ENCODE measurements around the gene ATP8B4. TPM values are rescaled to one million over a fixed set of nuclear protein-coding genes. Genes with fewer than 3 reads are reported as not detected.
A peak's percentile ranks its signal among the peaks of the same experiment; 100 is the strongest.

The ATP8B4 gene
- total and polyA plus RNA-seq, 10 of the 15 experiments (the other 5 are each of a cell fraction or from before 2014, with no cell fraction given) = 0.02 to 0.94 (median 0.19) TPM

DNA sequence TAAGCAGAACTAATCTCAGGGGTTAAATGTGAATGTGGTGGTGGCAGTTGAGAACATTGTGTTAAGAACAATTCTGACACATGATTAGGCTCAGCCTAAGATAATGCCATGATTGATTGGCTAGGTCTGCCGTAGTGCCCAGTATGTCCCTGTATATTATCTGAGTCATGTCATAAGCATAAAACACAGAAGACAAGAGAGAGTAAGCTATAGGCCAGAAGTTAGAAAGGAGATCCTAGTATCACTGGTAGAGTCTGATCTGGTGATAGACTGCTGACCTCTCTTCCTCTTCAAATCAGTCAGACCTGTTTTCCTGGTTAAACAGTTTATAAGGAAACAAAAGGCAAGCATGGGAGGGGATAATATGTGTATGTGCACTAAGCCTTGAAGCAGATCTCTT, 30.1 kb upstream of the ATP8B4 start:
- TF ChIP-seq, protein P1, sequence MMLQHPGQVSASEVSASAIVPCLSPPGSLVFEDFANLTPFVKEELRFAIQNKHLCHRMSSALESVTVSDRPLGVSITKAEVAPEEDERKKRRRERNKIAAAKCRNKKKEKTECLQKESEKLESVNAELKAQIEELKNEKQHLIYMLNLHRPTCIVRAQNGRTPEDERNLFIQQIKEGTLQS (IDR thresholded peaks at IDR 0.05; ENCODE audit: borderline replicate concordance, extremely low read depth, low read depth, low read length) = no peak
- TF ChIP-seq MTA2 (IDR thresholded peaks at IDR 0.05; ENCODE audit: low read depth) = no peak
- TF ChIP-seq NR2C1 (IDR thresholded peaks at IDR 0.05) = no peak
- TF ChIP-seq, protein P2, sequence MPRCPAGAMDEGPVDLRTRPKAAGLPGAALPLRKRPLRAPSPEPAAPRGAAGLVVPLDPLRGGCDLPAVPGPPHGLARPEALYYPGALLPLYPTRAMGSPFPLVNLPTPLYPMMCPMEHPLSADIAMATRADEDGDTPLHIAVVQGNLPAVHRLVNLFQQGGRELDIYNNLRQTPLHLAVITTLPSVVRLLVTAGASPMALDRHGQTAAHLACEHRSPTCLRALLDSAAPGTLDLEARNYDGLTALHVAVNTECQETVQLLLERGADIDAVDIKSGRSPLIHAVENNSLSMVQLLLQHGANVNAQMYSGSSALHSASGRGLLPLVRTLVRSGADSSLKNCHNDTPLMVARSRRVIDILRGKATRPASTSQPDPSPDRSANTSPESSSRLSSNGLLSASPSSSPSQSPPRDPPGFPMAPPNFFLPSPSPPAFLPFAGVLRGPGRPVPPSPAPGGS (IDR thresholded peaks at IDR 0.05; ENCODE audit: borderline replicate concordance, insufficient read depth, low read depth, low read length, poor library complexity, severe bottlenecking) = no peak
- TF ChIP-seq, protein P3, sequence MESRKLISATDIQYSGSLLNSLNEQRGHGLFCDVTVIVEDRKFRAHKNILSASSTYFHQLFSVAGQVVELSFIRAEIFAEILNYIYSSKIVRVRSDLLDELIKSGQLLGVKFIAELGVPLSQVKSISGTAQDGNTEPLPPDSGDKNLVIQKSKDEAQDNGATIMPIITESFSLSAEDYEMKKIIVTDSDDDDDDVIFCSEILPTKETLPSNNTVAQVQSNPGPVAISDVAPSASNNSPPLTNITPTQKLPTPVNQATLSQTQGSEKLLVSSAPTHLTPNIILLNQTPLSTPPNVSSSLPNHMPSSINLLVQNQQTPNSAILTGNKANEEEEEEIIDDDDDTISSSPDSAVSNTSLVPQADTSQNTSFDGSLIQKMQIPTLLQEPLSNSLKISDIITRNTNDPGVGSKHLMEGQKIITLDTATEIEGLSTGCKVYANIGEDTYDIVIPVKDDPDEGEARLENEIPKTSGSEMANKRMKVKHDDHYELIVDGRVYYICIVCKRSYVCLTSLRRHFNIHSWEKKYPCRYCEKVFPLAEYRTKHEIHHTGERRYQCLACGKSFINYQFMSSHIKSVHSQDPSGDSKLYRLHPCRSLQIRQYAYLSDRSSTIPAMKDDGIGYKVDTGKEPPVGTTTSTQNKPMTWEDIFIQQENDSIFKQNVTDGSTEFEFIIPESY (IDR thresholded peaks at IDR 0.05) = no peak
- no peak for TF ChIP-seq NR2F1 (conservative IDR thresholded peaks at IDR 0.05)
- TF ChIP-seq KLF5 (IDR thresholded peaks at IDR 0.05; ENCODE audit: partially characterized antibody) = no peak
- no peak for TF ChIP-seq BHLHE40 (IDR thresholded peaks at IDR 0.05; ENCODE audit: borderline replicate concordance in 1 of 2, low read depth in 2 of 2, low read length in 1 of 2)
- TF ChIP-seq FOXM1 (IDR thresholded peaks at IDR 0.05; ENCODE audit: low read depth, low read length) = no peak
- no peak for TF ChIP-seq HDAC2 (IDR thresholded peaks at IDR 0.05)
- no peak for TF ChIP-seq HCFC1 (IDR thresholded peaks at IDR 0.05; ENCODE audit: low read length)
- no peak for TF ChIP-seq MTA3 (IDR thresholded peaks at IDR 0.05; ENCODE audit: borderline replicate concordance, low read length)
- TF ChIP-seq CREM (IDR thresholded peaks at IDR 0.05; ENCODE audit: low read depth) = no peak
- no peak for TF ChIP-seq RELA (IDR thresholded peaks at IDR 0.05; ENCODE audit: borderline replicate concordance, partially characterized antibody)
- Histone ChIP-seq H3K9ac (ENCODE audit: control insufficient read depth, insufficient read depth, low read length) (no peak overlapping the region), H3K4me2 (ENCODE audit: control insufficient read depth, insufficient read depth) (no peak overlapping the region), H3K27ac (ENCODE audit: control insufficient read depth, insufficient read depth) (no peak overlapping the region), H2AFZ (ENCODE audit: control insufficient read depth, low read depth, low read length) (no peak overlapping the region), H3K36me3 (ENCODE audit: control insufficient read depth in 2 of 2, insufficient read depth in 2 of 2, low read length in 1 of 2) (no peaks in the 10 kb centered on the region), H3K79me2 (ENCODE audit: control insufficient read depth, insufficient read depth, low read length) (no peaks in the 10 kb centered on the region), H3K4me3 (no peak overlapping the region), H4K20me1 (ENCODE audit: control insufficient read depth, insufficient read depth) (no peaks in the 10 kb centered on the region), H3K27me3 (replicated peaks in 1 of 2; ENCODE audit: control insufficient read depth in 2 of 2, insufficient read depth in 2 of 2, low read length in 1 of 2) (no peaks in the 10 kb centered on the region; a peak in 1 of 4 replicates), H3K4me1 (ENCODE audit: control insufficient read depth, insufficient read depth, low read length) (no peaks in the 10 kb centered on the region), H3K9me3 (replicated peaks; ENCODE audit: control insufficient read depth, insufficient read depth, low read length) (no peaks in the 10 kb centered on the region)
- FAIRE-seq = no peak
- intact Hi-C loops (cut with micrococcal nuclease; ENCODE audit: unreplicated experiment) = loop anchor here (2.0 to 5.0 kb wide), 5 partner anchors 92 to 1287 kb away; no protein-coding TSS in a partner anchor
- RAD21 ChIA-PET (ENCODE audit: unreplicated experiment) = interaction anchor here (2.2 kb wide), 1 partner anchor 166 kb away, joined by 15 read pairs; no protein-coding TSS in a partner anchor
- in situ Hi-C loops (cut with MboI) = loop anchor here (10.0 kb wide), 3 partner anchors 724 to 1794 kb away; partner anchors contain the start of gene FGF7
- DNase-seq (ENCODE audit: low read depth, low spot score) = no peak
- WGBS (ENCODE audit: insufficient coverage, insufficient replicate concordance, low lambda C conversion rate, missing lambda C conversion rate) = 38% methylated on average over 1 of the region's 1 CpG
- ATAC-seq = peak; percentile 32; the same call in 2 of the 3 replicates
- CTCF ChIA-PET = interaction anchor here (0.6 to 2.2 kb wide), 2 partner anchors 33 to 167 kb away, joined by 3 to 14 read pairs; no protein-coding TSS in a partner anchor
- SMC1A ChIA-PET (ENCODE audit: uncharacterized antibody, unreplicated experiment) = interaction anchor here (1.0 to 4.2 kb wide), 3 partner anchors 35 to 167 kb away, joined by 4 to 18 read pairs (median 4); no protein-coding TSS in a partner anchor
- BruUV-seq (replicated peaks) = no TSS peak
- POLR2A ChIA-PET = no interaction called here

All from GM12878 (cell line).